WTC11 (cell line): ENCODE measurements around the gene MVD. TPM values are rescaled to one million over a fixed set of nuclear protein-coding genes. Genes with fewer than 3 reads are reported as not detected.

ENCODE experiments used
- FOXJ3 ChIP-seq: sonication (generic); formaldehyde crosslinking; IDR thresholded peaks from 2 replicates; pipeline ENCODE4 v1.9.0; 2021; ENCODE audit warnings: missing genetic modification reagents, mild to moderate bottlenecking, borderline replicate concordance
- FOXK1 ChIP-seq: sonication (generic); formaldehyde crosslinking; IDR thresholded peaks from 2 replicates; pipeline ENCODE4 v1.8.0; 2022; ENCODE audit warnings: mild to moderate bottlenecking, moderate library complexity, missing genetic modification reagents
- FOXP4 ChIP-seq: sonication (generic); formaldehyde crosslinking; IDR thresholded peaks from 2 replicates; pipeline ENCODE4 v1.8.0; 2022; ENCODE audit warnings: mild to moderate bottlenecking, missing genetic modification reagents
- GTF2I ChIP-seq: fragments of 250-450 bp; sonication (Bioruptor Pico); conservative IDR thresholded peaks from 2 replicates; pipeline ENCODE4 v1.4.0; 2021; ENCODE audit warnings: mild to moderate bottlenecking
- OVOL2 ChIP-seq: fragments of 250-450 bp; sonication (Bioruptor Pico); IDR thresholded peaks from 2 replicates; pipeline ENCODE4 v1.9.0; 2021; ENCODE audit warnings: mild to moderate bottlenecking, borderline replicate concordance
- PRRX2 ChIP-seq: fragments of 250-450 bp; sonication (Bioruptor Pico); IDR thresholded peaks from 2 replicates; pipeline ENCODE4 v1.8.0; 2021; ENCODE audit warnings: mild to moderate bottlenecking
- RELA ChIP-seq: sonication (generic); formaldehyde crosslinking; IDR thresholded peaks from 2 replicates; pipeline ENCODE4 v1.8.1; 2022; ENCODE audit warnings: missing genetic modification reagents, mild to moderate bottlenecking, borderline replicate concordance
- RORB ChIP-seq: fragments of 250-450 bp; sonication (Bioruptor Pico); IDR thresholded peaks from 2 replicates; pipeline ENCODE4 v1.9.0; 2021; ENCODE audit warnings: mild to moderate bottlenecking
- SMAD4 ChIP-seq: sonication (generic); formaldehyde crosslinking; IDR thresholded peaks from 2 replicates; pipeline ENCODE4 v1.8.0; 2022; ENCODE audit warnings: mild to moderate bottlenecking, missing genetic modification reagents
- SP1 ChIP-seq: sonication (generic); formaldehyde crosslinking; conservative IDR thresholded peaks from 2 replicates; pipeline ENCODE4 v1.8.1; 2022; ENCODE audit warnings: missing genetic modification reagents
- ZNF219 ChIP-seq: sonication (generic); formaldehyde crosslinking; IDR thresholded peaks from 2 replicates; pipeline ENCODE4 v1.8.0; 2023; ENCODE audit warnings: missing genetic modification reagents, mild to moderate bottlenecking, borderline replicate concordance
- ZNF232 ChIP-seq: sonication (generic); formaldehyde crosslinking; IDR thresholded peaks from 2 replicates; pipeline ENCODE4 v1.8.0; 2022; ENCODE audit warnings: mild to moderate bottlenecking, missing genetic modification reagents
- ZNF281 ChIP-seq: sonication (generic); formaldehyde crosslinking; IDR thresholded peaks from 2 replicates; pipeline ENCODE4 v1.8.0; 2023; ENCODE audit warnings: mild to moderate bottlenecking, missing genetic modification reagents
- ZNF423 ChIP-seq: fragments of 250-450 bp; sonication (Bioruptor Pico); IDR thresholded peaks from 2 replicates; pipeline ENCODE4 v2.1.2; 2022; ENCODE audit warnings: mild to moderate bottlenecking, moderate library complexity
- total RNA-seq: library from RNA; stranded (reverse); gene quantifications from 3 replicates; pipeline ENCODE4 v1.2.3, GENCODE V29; 2021
- TF ChIP-seq, protein P1 (sequence below): sonication (generic); formaldehyde crosslinking; IDR thresholded peaks from 2 replicates; pipeline ENCODE4 v1.8.0; 2022; ENCODE audit warnings: mild to moderate bottlenecking, missing genetic modification reagents
- TF ChIP-seq, protein P2 (sequence below): sonication (generic); formaldehyde crosslinking; conservative IDR thresholded peaks from 2 replicates; pipeline ENCODE4 v1.8.1; 2023; ENCODE audit warnings: mild to moderate bottlenecking, low read depth, missing genetic modification reagents, moderate library complexity
- TF ChIP-seq, protein P3 (sequence below): fragments of 250-450 bp; sonication (Bioruptor Pico); IDR thresholded peaks from 2 replicates; pipeline ENCODE4 v1.9.0; 2021; ENCODE audit warnings: mild to moderate bottlenecking, borderline replicate concordance
- TF ChIP-seq, protein P4 (sequence below): sonication (generic); formaldehyde crosslinking; IDR thresholded peaks from 2 replicates; pipeline ENCODE4 v1.8.1; 2023; ENCODE audit warnings: mild to moderate bottlenecking, moderate library complexity, missing genetic modification reagents
- TF ChIP-seq, protein P5 (sequence below): sonication (generic); formaldehyde crosslinking; IDR thresholded peaks from 2 replicates; pipeline ENCODE4 v1.8.1; 2023; ENCODE audit warnings: mild to moderate bottlenecking, missing genetic modification reagents

The MVD gene
- total RNA-seq, 1 experiment from 2014 or later: 113 TPM

DNA sequence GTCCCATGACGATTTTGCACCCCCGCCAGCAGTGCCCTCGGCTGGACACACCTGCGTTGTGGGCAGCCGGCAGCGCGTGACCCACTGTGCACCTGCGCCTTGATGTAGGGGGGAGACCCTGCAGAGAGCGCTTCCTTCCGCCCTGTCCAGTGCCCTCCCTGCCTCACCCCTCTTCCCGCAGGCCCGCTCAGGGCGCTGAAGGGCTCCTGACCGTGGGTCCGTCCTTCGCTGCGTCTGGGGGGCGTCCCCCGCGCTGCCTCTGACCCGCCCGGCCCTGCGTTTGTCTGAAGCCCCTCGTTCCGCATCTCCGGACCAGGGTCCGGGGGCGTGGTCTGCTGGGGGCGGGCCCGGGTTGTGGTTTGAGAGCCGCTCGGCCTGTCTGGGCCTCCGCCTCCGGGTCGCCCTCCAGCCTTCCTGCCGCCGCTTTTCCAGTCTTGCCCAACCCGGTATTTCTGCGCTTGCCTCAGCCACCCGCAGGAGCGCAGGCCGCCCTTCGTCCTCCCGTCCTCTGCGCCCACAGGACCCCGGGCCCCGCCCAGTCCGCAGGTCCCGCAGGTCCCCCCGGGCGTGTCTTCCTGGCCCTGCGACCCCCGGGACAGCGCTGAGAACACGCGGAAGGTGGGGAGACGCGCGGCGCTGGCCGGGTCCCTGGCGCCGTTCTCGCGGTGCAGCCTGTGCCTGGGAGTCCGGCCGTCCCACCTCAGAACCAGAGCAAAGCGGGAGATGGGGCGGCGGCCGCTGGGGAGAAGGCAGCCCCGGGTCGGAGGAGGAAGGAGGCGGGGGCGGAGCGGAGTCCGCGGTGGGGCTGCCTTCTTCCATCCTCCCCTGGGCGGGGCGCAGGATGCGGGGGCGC is 28.5 kb downstream of the MVD start (continued):
- no peak for TF ChIP-seq FOXP4 (CRISPR knock-in tag)
- TF ChIP-seq, protein P1, sequence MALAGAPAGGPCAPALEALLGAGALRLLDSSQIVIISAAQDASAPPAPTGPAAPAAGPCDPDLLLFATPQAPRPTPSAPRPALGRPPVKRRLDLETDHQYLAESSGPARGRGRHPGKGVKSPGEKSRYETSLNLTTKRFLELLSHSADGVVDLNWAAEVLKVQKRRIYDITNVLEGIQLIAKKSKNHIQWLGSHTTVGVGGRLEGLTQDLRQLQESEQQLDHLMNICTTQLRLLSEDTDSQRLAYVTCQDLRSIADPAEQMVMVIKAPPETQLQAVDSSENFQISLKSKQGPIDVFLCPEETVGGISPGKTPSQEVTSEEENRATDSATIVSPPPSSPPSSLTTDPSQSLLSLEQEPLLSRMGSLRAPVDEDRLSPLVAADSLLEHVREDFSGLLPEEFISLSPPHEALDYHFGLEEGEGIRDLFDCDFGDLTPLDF (CRISPR knock-in tag): no peak
- no peak for TF ChIP-seq OVOL2 (CRISPR knock-in tag)
- no peak for TF ChIP-seq GTF2I (CRISPR knock-in tag)
- no peak for TF ChIP-seq PRRX2 (CRISPR knock-in tag)
- 0 out of 2 replicates have a peak, but pooled peaks have one; percentile 14 for TF ChIP-seq ZNF219
- TF ChIP-seq, protein P2, sequence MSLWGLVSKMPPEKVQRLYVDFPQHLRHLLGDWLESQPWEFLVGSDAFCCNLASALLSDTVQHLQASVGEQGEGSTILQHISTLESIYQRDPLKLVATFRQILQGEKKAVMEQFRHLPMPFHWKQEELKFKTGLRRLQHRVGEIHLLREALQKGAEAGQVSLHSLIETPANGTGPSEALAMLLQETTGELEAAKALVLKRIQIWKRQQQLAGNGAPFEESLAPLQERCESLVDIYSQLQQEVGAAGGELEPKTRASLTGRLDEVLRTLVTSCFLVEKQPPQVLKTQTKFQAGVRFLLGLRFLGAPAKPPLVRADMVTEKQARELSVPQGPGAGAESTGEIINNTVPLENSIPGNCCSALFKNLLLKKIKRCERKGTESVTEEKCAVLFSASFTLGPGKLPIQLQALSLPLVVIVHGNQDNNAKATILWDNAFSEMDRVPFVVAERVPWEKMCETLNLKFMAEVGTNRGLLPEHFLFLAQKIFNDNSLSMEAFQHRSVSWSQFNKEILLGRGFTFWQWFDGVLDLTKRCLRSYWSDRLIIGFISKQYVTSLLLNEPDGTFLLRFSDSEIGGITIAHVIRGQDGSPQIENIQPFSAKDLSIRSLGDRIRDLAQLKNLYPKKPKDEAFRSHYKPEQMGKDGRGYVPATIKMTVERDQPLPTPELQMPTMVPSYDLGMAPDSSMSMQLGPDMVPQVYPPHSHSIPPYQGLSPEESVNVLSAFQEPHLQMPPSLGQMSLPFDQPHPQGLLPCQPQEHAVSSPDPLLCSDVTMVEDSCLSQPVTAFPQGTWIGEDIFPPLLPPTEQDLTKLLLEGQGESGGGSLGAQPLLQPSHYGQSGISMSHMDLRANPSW (CRISPR knock-in tag): no peak
- TF ChIP-seq ZNF232 (CRISPR knock-in tag): peak; percentile 41; the same call in 1 of the 2 replicates
- TF ChIP-seq SMAD4 (CRISPR knock-in tag): 0 out of 2 replicates have a peak, but pooled peaks have one; percentile 7
- no peak for TF ChIP-seq ZNF423 (CRISPR knock-in tag)
- TF ChIP-seq, protein P3, sequence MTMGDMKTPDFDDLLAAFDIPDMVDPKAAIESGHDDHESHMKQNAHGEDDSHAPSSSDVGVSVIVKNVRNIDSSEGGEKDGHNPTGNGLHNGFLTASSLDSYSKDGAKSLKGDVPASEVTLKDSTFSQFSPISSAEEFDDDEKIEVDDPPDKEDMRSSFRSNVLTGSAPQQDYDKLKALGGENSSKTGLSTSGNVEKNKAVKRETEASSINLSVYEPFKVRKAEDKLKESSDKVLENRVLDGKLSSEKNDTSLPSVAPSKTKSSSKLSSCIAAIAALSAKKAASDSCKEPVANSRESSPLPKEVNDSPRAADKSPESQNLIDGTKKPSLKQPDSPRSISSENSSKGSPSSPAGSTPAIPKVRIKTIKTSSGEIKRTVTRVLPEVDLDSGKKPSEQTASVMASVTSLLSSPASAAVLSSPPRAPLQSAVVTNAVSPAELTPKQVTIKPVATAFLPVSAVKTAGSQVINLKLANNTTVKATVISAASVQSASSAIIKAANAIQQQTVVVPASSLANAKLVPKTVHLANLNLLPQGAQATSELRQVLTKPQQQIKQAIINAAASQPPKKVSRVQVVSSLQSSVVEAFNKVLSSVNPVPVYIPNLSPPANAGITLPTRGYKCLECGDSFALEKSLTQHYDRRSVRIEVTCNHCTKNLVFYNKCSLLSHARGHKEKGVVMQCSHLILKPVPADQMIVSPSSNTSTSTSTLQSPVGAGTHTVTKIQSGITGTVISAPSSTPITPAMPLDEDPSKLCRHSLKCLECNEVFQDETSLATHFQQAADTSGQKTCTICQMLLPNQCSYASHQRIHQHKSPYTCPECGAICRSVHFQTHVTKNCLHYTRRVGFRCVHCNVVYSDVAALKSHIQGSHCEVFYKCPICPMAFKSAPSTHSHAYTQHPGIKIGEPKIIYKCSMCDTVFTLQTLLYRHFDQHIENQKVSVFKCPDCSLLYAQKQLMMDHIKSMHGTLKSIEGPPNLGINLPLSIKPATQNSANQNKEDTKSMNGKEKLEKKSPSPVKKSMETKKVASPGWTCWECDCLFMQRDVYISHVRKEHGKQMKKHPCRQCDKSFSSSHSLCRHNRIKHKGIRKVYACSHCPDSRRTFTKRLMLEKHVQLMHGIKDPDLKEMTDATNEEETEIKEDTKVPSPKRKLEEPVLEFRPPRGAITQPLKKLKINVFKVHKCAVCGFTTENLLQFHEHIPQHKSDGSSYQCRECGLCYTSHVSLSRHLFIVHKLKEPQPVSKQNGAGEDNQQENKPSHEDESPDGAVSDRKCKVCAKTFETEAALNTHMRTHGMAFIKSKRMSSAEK: no peak
- no peak for TF ChIP-seq FOXJ3 (CRISPR knock-in tag)
- TF ChIP-seq SP1: peak; percentile 74
- TF ChIP-seq, protein P4, sequence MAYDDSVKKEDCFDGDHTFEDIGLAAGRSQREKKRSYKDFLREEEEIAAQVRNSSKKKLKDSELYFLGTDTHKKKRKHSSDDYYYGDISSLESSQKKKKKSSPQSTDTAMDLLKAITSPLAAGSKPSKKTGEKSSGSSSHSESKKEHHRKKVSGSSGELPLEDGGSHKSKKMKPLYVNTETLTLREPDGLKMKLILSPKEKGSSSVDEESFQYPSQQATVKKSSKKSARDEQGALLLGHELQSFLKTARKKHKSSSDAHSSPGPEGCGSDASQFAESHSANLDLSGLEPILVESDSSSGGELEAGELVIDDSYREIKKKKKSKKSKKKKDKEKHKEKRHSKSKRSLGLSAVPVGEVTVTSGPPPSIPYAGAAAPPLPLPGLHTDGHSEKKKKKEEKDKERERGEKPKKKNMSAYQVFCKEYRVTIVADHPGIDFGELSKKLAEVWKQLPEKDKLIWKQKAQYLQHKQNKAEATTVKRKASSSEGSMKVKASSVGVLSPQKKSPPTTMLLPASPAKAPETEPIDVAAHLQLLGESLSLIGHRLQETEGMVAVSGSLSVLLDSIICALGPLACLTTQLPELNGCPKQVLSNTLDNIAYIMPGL (CRISPR knock-in tag): peak; percentile 77; the same call in 1 of the 2 replicates
- peak; percentile 12; the same call in 1 of the 2 replicates for TF ChIP-seq RELA (CRISPR knock-in tag)
- TF ChIP-seq, protein P5, sequence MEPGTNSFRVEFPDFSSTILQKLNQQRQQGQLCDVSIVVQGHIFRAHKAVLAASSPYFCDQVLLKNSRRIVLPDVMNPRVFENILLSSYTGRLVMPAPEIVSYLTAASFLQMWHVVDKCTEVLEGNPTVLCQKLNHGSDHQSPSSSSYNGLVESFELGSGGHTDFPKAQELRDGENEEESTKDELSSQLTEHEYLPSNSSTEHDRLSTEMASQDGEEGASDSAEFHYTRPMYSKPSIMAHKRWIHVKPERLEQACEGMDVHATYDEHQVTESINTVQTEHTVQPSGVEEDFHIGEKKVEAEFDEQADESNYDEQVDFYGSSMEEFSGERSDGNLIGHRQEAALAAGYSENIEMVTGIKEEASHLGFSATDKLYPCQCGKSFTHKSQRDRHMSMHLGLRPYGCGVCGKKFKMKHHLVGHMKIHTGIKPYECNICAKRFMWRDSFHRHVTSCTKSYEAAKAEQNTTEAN (CRISPR knock-in tag): 0 out of 2 replicates have a peak, but pooled peaks have one; percentile 65
- no peak for TF ChIP-seq RORB
- 0 out of 2 replicates have a peak, but pooled peaks have one; percentile 33 for TF ChIP-seq ZNF281 (CRISPR knock-in tag)
- peak; percentile 25; the same call in 1 of the 2 replicates for TF ChIP-seq FOXK1 (CRISPR knock-in tag)
- TF ChIP-seq, all 79 proteins: peak for 17
